ENCODE results near the gene FGD5.
"Not testable (repeated sequence)": the region's sequence is repeated elsewhere in the genome, so short reads cannot be mapped to it uniquely, and the experiment has no call there.

DNA sequence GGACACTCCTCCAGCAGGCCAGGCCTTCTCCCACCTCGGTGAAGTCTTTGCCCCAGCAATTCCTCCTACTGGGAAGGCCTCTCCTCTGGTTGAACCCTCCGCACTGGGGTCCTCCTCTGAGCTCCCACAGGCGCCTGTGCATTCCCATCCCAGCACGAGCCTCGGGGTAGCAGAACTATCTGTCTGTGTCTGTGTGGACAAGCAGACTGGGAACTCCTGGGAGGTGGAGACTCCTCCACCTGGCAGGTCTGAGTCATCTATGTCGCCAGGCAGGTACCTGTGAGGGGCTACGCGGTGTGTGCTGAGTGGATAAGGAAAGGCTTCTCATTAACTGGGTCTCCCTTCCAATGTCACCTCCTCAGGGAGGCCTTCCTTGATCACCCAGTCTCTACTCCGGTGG, 9.2 kb upstream of the FGD5 start:
- TF ChIP-seq, protein P1, sequence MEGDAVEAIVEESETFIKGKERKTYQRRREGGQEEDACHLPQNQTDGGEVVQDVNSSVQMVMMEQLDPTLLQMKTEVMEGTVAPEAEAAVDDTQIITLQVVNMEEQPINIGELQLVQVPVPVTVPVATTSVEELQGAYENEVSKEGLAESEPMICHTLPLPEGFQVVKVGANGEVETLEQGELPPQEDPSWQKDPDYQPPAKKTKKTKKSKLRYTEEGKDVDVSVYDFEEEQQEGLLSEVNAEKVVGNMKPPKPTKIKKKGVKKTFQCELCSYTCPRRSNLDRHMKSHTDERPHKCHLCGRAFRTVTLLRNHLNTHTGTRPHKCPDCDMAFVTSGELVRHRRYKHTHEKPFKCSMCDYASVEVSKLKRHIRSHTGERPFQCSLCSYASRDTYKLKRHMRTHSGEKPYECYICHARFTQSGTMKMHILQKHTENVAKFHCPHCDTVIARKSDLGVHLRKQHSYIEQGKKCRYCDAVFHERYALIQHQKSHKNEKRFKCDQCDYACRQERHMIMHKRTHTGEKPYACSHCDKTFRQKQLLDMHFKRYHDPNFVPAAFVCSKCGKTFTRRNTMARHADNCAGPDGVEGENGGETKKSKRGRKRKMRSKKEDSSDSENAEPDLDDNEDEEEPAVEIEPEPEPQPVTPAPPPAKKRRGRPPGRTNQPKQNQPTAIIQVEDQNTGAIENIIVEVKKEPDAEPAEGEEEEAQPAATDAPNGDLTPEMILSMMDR (optimal IDR thresholded peaks at IDR 0.05 in 1 of 3, IDR thresholded peaks at IDR 0.05 in 1 of 3, conservative IDR thresholded peaks at IDR 0.05 in 1 of 3; ENCODE audit: extremely low read depth in 1 of 3, insufficient read depth in 2 of 3, low read length in 3 of 3): not testable (repeated sequence)
- TF ChIP-seq EZH2 (IDR thresholded peaks at IDR 0.05; ENCODE audit: low read length): not testable (repeated sequence)

Data from keratinocyte (primary cell).